ENCODE results near the gene TMEM128.
A peak's percentile ranks its signal among the peaks of the same experiment; 100 is the strongest.
"Not testable (repeated sequence)": the region's sequence is repeated elsewhere in the genome, so short reads cannot be mapped to it uniquely, and the experiment has no call there.

TMEM128 gene

DNA sequence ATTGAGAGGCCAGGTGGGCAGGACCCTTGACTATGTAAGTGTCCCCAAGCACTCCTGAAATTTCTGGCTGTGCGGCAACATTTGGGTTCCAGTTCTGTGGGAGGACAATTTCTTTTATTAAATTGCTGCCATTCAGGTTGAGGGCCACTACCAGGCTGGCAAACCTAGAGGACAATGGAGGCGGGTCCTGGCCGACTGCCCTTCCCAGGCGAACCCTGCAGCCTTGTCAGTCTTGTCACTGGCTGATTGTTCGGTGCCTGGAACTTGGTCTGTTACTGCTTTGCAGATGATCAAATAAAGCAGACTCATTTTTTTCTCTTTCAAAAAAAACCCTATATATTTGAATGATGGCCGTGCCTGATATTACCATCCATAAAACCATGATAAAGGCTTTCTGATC is 6.6 kb upstream of the TMEM128 start:
- DNase-seq, result no peak

- no peak for DNase-seq
Measured at GRCh38 chr4:4254199-4254598, 6.2 kb upstream of the TMEM128 start.

DNA sequence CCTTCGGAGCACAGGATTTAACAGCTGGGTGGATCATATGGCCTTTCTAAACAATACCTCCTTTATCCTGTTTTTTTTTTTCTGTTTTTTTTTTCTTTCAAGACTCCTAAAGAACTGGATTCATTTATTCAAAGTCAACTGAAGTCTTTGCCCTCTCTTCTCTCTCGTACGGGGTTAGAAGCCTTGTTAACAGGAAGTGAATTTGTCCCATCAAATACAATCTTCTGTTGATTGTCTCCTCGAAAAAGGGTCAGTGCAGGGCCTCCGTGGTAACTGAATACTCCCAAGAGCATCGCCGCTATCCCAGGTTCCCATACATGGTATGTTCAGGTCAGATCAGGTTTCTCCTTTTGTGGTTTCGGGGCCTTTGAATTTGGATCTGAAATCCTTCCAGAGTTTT is 1.8 kb upstream of the TMEM128 start:
- DNase-seq, result no peak

- DNase-seq, result not testable (repeated sequence)
Measured at GRCh38 chr4:4249342-4249741, 1.3 kb upstream of the TMEM128 start.

GRCh38 chr4:4248885-4249203 is 821 bp upstream of the TMEM128 start:
- DNase-seq, result no peak

DNA sequence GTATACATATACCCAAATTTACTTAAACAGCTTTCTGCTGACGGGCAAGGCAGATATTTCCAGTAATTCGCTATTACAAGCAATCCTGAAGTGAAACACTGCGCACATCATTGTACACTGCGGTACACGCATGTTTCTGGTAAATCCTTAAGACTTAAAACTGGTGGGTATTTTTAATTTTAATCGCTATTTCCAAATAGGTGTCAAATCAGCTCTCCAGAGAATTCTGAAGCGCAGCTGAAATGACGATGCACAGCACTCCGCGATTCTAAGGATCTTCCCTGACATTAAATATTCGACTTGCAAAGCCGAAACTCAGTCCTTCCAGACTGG is 361 bp downstream of the TMEM128 start:
- no peak for DNase-seq

DNA sequence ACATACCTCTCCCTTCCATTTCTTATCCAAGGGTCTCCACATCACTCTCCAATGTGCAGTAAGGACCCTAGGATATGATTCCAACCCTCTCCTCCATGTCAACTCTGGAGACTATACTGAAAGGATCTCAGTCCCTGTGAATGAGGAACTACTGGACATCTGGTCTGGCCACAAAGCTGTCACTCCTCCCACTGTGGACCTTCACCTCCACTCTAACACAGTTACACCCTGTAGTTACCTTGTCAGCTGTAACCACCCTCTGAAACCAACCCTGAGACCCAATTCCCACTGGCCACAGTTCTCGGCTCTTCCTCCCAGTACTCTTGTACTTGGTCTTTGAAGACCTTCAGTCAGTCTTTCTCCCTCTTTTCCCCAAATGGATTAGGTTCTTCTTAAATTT is 2.9 kb downstream of the TMEM128 start:
- no peak for DNase-seq

- not testable (repeated sequence) for DNase-seq
Measured at GRCh38 chr4:4239551-4239950, 8.5 kb downstream of the TMEM128 start.

GRCh38 chr4:4233610-4234009 is 14.4 kb downstream of the TMEM128 start:
- no peak for DNase-seq

DNA sequence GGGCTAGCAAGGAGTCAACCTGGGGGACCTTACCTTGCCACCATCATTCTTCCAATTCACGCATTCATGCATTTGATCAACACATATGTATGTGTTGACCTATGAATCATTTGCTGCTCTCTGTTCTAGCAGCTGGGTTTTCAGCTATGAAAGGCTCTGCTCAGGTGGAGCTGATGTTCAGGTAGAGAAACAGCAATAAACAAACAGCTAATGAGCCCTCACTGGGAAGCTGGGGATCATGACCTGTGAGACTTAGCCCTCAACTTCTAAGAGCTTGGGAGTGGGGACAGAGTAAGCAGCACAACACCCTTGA is 19.7 kb downstream of the TMEM128 start:
- no peak for DNase-seq

DNA sequence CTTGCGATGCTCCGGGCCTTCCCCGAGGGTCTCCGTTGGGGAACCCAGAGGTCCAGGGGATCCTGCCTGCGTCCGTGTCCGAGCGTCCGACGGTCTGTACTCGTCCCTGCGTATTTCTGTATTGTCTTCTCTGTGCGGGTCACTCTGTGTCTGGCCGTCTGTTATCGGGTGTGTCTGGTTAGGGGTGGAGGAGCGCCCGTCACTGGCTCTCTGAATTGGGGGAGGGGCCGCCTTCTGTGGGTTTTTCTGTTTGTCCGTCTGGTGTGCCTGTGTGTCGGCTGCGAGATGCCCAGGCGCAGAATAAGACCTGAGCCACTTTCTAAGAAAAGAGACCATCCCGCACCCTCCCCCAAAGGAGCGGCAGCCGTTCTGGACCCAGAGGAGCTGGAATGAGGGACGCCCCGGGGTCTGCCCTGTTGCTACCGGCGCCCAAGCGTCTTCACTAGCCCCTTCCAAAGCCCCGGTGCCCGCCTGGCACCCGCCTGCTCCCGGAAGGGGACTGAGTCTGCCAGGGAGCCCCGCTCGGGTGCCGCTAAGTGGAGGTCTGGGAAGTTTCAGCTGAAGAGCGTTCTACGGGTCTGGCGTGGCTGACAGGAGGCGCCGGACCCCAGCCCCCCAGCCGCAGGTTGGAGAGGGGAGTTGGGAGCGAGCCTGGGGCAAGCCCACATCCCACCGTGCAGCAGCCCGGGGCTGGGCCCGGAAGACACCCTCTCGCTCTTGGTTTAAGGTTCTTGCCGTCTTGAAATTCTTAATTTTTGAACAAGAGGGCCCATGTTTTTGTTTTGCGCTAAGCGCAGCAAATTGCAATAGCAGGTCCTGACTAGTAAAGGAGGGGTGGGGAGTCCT is 20.3 kb downstream of the TMEM128 start:
- no peak for DNase-seq

GRCh38 chr4:4226606-4227438 is 21.2 kb downstream of the TMEM128 start, which contains the start of gene OTOP1:
Gene OTOP1, minus strand, starts transcription at chr4:4226929. Its CDS starts 65 bp downstream, at chr4:4226864.
- no peak for DNase-seq

DNA sequence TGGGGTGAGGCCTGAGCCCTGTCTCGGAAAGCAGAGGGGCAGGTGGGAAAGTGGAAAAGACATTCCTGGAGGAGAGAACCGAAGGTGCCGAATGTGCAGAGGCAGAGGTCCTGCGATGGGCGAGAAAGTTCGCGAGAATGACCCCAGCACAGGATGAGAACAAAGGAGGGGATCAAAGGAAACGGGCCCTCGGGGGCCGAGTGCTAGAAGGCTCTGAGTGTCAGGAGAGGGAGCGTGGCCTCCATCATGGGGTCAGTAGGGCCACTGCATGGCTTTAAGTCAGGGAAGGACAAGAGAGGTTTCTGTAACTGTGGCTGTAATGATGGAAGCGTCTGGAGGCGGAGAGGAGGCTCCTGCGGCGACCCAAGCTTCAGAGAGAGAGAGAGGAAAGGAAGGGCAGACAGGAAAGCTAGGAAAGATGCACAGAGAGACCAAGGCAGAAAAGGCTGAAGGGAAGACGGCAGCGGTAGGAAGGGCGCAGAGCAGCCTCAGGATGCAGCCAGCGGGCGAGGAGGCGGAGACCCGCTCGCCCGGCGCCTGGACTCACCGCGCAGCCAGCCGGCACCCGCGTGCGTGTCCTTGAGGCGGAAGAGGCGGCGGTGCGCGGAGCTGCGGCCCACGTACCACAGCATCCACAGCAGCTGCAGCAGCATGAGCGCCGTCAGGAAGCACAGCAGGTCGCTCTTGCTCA is 22.0 kb downstream of the TMEM128 start:
- no peak for DNase-seq

DNA sequence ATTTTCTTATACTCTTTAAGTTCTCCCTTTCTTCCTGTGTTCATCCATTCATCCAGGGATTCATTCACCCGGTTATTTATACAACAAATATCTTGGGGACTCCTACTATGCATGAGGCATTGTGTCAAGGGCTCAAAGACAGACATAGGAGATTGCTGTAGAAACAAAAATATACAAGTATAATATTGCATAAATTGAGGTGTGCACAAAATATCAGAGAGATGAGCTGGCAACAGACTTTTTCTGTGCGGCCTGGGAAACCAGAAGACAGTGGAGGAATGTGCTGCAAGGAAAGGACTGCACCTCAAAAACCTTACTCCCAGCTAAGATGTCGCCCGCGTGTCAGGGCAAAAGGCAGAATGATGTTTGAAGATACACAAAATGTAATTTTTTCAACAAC is 30.9 kb downstream of the TMEM128 start:
- no peak for DNase-seq

GRCh38 chr4:4216648-4217047 is 31.4 kb downstream of the TMEM128 start:
- DNase-seq, result peak; percentile 9 to 40

- not testable (repeated sequence) for DNase-seq
Measured at GRCh38 chr4:4213674-4214073, 34.3 kb downstream of the TMEM128 start.

GRCh38 chr4:4206204-4206603 is 41.8 kb downstream of the TMEM128 start:
- DNase-seq, result no peak

DNA sequence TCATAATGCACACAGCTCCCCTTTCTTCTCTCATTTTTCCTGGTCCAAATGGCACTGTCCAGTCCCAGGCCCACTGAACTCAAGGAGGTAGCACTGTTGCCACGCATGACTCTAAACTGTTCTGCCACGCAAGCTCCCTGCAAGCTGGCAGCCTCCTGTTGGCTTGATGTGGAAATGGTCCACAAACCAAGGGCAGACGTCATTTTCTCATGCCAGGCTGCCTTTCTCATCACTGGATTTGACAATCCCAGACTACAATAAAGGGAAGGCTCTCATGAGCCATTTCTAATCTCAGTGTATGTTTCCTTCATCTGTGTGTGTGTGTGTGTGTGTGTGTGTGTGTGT is 43.6 kb downstream of the TMEM128 start:
- no peak for DNase-seq

GRCh38 chr4:4203688-4204400 is 44.2 kb downstream of the TMEM128 start:
- DNase-seq, result no peak

GRCh38 chr4:4202510-4202909 is 45.5 kb downstream of the TMEM128 start:
- DNase-seq, result no peak

- no peak for DNase-seq
Measured at GRCh38 chr4:4200624-4201023, 47.4 kb downstream of the TMEM128 start.

GRCh38 chr4:4195354-4195753 is 52.7 kb downstream of the TMEM128 start:
- no peak for DNase-seq

- not testable (repeated sequence) for DNase-seq
Measured at GRCh38 chr4:4188557-4188956, 59.5 kb downstream of the TMEM128 start.

Data from SW 1271 (cell line).